Astrocyte of the spinal cord (primary cell): ENCODE results near the gene KRTAP29-1.
A peak's percentile ranks its signal among the peaks of the same experiment; 100 is the strongest.

Experiments
- DNase-seq: peaks from one replicate; pipeline ENCODE4 v3.0.0; 2011; ENCODE audit warnings: low read depth, low spot score
- H3K4me3 ChIP-seq: 2 replicates; pipeline ENCODE4 v1.5.1; 2011; ENCODE audit warnings: low read depth, mild to moderate bottlenecking, low read length, moderate library complexity
- CTCF ChIP-seq: IDR thresholded peaks from 2 replicates; pipeline ENCODE4 v1.5.1; 2012; ENCODE audit warnings: low read depth, mild to moderate bottlenecking, low read length, inconsistent platforms
- in situ Hi-C: cut with HindIII; loops from 2 replicates; pipeline ENCODE4 v1.10.0; 2017; ENCODE audit warnings: low sequenced_read_pairs

The KRTAP29-1 gene

GRCh38 chr17:41333836-41334235, 31.2 kb upstream of the KRTAP29-1 start:
- no peak for TF ChIP-seq CTCF
- in situ Hi-C loops, result no loop called here
- DNase-seq, result no peak
- no peak overlapping the region for H3K4me3 ChIP-seq

GRCh38 chr17:41333098-41333497, 30.4 kb upstream of the KRTAP29-1 start:
- H3K4me3 ChIP-seq, result no peak overlapping the region
- TF ChIP-seq CTCF, result no peak
- no peak for DNase-seq
- in situ Hi-C loops, result no loop called here

GRCh38 chr17:41332239-41332638, 29.6 kb upstream of the KRTAP29-1 start:
- in situ Hi-C loops, result no loop called here
- no peak overlapping the region for H3K4me3 ChIP-seq
- no peak for DNase-seq
- no peak for TF ChIP-seq CTCF

GRCh38 chr17:41331606-41332005, 29.0 kb upstream of the KRTAP29-1 start:
- in situ Hi-C loops, result no loop called here
- DNase-seq, result no peak
- no peak overlapping the region for H3K4me3 ChIP-seq
- TF ChIP-seq CTCF, result no peak

GRCh38 chr17:41329279-41329948, 26.8 kb upstream of the KRTAP29-1 start:
- peak; percentile 91 for TF ChIP-seq CTCF
- DNase-seq, result peak; percentile 38
- in situ Hi-C loops, result no loop called here
- H3K4me3 ChIP-seq, result no peak overlapping the region

GRCh38 chr17:41328207-41328606, 25.6 kb upstream of the KRTAP29-1 start:
- in situ Hi-C loops, result no loop called here
- TF ChIP-seq CTCF, result no peak
- no peak overlapping the region for H3K4me3 ChIP-seq
- no peak for DNase-seq
